Left ventricle myocardium superior (tissue), 1 donor: Measurements from ENCODE around the gene PLA2G4E. TPM values are rescaled to one million over a fixed set of nuclear protein-coding genes. Genes with fewer than 3 reads are reported as not detected.
A peak's percentile ranks its signal among the peaks of the same experiment; 100 is the strongest.

Experiments
- ATAC-seq: fragments of 200-7000 bp; cut with Tn5 transposase; one replicate; pipeline ENCODE4 v1.9.1; 2020; ENCODE audit warnings: mild to moderate bottlenecking, moderate library complexity
- DNase-seq: peaks from one replicate; pipeline ENCODE4 v3.0.0-alpha.2; 2020
- intact Hi-C: fragments of 100-400 bp; cut with micrococcal nuclease; formaldehyde crosslinking; loops from one replicate; pipeline ENCODE4 v1.11.0; 2022
- total RNA-seq: library from RNA; stranded (reverse); fragmentation: NEBNext Ultra II Directional; extraction: Animal tissue kit (Norgen Biotek cat#: 25700); gene quantifications from one replicate; pipeline ENCODE4 v1.2.1, GENCODE V29; 2021
- donor health status: DM: no; HTN: yes; CAD: no; lungs with severe emphysema.

PLA2G4E gene
- total RNA-seq, 1 donor from 2014 or later, result not detected

- intact Hi-C loops, result no loop called here
- ATAC-seq, result no peak
- DNase-seq, result no peak
Measured at GRCh38 chr15:41968701-41969100, 52.1 kb downstream of the PLA2G4E start.

DNA sequence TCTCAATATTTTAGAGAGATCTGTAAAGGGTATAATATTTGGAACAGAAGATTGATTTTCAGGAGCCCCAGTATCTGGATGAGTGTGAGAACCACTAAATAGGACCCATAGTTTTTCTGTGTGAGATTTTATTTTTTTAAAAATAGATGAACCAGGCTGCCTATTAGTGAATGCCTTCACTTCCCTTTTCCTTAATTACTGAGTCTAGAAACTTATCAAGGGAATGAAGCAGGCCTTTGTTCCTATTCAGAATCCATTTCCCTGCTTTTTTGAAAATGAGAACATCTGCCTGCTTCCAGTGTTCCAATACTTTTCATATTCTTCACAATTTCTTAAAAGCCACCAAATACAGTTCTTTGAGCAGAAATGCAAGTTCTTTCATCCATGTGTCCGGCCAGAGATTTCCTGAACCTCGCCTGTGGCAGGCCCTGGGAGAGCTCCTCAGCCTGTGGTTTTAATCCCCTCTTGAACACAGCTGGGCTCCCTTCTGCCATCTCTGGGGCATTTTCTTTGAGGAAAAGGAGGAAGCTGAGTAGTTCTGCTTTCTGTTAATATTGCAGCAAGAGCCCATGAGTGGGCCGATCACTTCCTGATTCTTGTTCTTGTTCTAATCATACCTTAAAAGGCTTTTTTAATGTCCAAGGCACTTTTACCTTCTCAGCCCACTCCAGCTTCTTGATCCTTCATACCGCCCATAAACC, 53.2 kb downstream of the PLA2G4E start:
- intact Hi-C loops, result no loop called here
- no peak for DNase-seq
- no peak for ATAC-seq

DNA sequence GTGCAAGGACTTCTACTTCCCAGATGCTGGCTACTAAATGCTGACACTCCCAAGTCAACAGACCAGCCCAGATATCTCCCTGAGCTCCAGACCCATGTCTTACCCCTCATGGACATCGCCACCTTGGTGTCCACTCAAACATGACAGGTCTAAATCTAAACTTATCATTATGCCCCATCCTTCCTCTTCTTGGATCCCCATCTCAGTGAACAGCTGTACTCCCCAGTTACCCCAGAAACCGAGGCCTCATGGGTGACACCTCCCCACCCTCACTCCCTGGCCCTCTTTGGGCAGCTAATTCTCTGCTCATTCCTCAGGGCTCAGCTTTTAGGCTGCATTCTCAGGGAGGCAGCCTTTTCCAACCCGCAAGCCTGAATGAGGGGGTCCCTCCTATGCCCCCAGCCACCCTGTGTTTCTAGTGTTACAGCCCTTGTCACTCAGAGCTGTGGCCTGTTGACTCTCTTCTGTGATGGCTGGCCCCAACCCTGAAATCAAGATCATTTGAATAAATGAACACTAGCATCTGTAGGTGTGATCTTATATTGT, 53.8 kb downstream of the PLA2G4E start:
- no peak for ATAC-seq
- intact Hi-C loops, result no loop called here
- no peak for DNase-seq

- intact Hi-C loops, result no loop called here
- DNase-seq, result no peak
- ATAC-seq, result peak; percentile 9
Measured at GRCh38 chr15:41966414-41966812, 54.4 kb downstream of the PLA2G4E start.

DNA sequence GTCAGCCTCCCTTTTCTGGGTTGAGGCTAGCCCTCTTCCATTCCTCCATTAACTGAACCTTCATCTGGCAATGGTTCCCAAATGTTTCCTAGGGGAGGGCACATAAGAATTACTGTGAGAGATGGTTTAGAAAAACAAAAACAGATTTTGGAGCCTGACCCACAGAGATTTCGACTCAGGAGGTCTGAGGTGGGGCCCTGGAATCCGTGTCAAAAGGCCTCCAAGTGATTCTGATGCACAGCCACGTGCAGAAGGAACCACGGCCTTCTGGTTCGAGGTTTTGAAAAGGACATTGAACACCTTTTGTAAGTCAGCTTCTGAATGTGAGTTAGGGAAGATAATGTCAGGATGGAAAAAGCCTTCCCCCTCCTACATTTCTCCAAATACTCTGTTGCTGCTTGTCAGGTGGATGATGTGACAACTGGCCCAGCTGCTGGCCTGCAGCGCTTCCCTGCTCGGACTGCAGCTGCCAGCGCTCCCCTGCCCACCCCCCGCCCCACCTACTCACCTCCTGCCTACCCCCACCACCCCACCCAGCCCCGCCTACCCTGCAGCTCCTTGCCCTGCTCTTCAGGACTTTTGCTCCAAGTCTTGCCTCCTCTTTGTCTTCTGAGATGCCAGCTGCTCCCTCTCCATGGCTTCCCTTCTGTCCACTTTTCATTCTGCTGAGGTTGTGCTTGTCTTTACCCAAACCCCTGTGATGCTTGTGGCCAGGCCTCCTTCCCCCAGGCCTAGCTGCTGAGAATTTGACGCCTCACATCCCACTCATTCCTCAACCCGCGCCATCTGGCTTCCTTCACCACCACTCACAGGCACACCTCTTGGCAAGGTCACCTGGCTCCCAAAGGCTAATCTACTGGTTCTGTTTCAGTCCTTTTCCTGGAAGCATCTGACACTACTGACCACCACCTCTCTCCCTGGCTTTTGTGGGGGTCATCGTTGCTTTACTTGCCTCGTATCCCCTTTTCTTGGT, 55.1 kb downstream of the PLA2G4E start:
- ATAC-seq (peak; percentile 83), DNase-seq (peak; percentile 82)
- intact Hi-C loops, result no loop called here

DNA sequence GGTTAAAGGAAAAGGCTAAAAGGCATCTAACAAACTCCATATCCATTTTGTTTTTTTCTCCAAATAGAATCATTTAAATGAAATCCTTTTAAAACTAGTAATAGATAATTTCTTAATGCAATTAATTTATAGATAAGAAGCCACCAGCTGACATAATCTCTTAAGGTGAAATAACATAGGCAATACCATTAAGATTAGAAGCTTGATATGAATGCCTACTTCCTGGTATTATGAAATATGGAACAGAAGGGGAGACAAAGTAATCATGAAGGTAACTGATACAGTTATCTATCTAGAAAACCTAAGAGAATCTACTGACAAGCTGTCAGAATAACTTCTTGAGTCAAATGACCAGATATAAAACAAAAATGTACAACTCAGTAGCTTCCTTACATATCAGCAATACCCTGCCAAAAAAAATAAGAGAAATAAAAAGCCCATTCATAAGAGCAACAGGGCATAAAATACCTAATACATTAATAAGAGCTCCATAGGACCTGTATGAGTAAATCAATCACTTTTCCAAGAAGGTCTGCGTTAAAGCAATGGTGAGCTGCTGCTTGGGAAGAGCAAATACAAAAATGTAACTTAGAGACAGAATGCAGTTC, 59.1 kb downstream of the PLA2G4E start:
- ATAC-seq, result no peak
- DNase-seq, result no peak
- intact Hi-C loops, result no loop called here

DNA sequence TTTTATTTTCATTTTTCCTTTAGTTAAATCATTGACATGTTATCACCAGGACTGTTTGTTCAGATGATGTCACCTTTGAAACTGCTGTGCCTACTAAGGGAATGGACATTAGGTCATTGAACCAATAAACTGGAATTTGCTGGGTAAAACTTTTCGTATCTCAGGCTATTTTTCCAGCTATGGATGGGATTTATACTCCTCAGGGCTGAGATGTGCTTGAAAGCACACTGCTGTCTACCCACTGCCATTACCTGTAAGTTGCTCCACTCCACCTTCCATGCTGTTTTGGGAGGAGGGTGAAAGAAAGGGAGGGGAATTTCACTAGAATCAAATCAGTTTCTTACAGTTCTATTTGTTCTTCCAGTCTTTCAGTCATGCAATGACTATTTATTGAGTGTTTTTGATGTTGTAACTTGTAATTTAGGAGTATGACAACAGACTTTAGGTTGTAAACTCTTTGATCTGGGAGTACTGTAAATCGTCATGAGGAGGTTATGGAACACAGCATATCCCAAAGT, 59.8 kb downstream of the PLA2G4E start:
- intact Hi-C loops, result no loop called here
- ATAC-seq, result no peak
- no peak for DNase-seq

- peak; percentile 52 for ATAC-seq
- no peak for DNase-seq
Measured at GRCh38 chr15:41958002-41958420, 62.8 kb downstream of the PLA2G4E start.

GRCh38 chr15:41957021-41957897, 63.6 kb downstream of the PLA2G4E start:
- intact Hi-C loops, result no loop called here
- ATAC-seq, result peak; percentile 46
- no peak for DNase-seq

More at GRCh38 chr15:41958002-41958420, 62.8 kb downstream of the PLA2G4E start:
- intact Hi-C loops, result no loop called here

GRCh38 chr15:41955807-41956525, 64.9 kb downstream of the PLA2G4E start:
- intact Hi-C loops, result no loop called here
- DNase-seq, result no peak
- ATAC-seq, result peak; percentile 72

DNA sequence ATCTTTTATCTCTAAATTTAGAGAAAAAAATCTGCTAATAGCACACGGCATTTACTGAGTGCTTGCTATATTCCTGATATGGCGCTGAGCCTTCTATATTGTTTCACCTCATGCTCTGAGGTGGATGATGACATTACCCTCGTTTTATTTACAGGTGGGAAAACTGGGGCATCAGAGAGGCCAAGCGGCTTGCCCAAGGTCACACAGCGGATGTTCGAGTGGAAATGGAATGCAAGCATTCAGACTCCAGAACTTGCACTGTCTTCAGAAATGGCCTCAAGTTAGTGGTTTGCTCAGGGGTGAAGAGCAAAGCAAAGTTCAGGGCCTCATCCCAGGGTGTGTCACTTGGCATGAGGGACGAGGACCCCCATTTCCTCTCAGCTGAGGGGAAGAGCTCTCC, 65.7 kb downstream of the PLA2G4E start:
- intact Hi-C loops, result no loop called here
- DNase-seq (no peak), ATAC-seq (no peak)

DNA sequence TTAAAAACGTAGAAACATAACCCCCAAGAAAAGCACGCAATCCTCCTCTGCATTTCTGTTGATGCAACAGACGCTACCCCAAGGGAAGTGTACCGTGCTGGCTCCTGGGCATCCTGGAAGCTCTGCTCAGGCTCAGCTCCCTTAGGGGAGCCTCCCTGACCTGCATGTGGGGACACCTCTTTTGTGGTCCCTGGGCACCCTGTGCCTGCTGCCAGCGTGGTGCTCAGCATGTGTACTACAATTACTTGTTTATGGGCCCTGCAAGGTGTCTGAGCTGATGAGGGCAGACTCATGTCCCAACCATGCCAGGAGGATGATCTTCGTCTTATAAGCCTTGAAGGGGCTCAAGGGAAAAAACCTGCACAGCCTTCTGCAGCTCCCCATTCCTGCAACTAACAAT, 66.8 kb downstream of the PLA2G4E start:
- no peak for ATAC-seq
- intact Hi-C loops, result no loop called here
- DNase-seq, result no peak

DNA sequence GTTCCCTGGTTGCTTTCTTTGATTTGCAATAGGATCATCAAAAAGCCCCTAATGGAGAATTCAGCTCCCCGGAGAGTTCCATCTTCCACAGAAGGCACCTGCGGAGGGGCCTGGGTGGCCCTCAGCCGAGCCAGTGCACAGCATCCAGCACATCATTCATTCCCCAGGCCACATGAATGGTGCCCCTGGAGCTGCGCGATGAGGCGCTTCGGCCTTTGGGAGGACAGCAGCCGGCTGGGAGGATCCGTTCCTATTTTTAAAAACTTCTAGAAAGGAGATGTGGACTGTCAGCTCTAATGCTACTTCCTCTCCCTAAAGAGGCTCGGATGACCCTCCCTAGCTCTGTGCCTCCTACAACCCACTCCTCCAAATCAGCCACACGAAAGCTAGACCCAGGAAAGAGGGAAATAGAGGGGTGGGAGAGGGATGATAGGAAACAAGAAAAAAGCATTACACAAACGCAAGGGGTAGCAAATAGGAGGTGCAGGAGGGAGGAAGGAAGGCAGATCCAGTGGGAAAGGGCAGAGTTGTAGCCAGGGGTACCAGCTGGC, 68.8 kb downstream of the PLA2G4E start:
- DNase-seq (no peak), ATAC-seq (no peak)
- intact Hi-C loops, result no loop called here

DNA sequence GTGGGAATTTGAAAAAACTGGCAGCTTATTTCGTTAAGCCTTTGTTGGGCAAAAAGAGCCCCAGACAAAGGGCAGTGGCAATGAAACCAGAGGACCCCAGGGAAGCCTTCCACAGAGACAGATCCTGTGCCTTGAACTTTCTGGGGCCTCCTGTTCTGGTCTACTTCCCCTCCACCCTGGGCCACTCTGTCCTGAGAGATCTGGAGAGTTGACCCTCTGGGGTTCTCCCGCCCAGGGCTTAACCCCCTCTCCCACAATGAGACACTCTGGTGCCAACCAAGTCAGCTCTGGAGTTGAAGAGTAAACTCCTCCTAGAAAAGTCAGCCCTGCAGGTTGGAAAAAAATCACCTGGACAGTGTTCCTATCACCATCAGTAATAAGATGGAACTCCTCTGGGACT, 69.3 kb downstream of the PLA2G4E start:
- DNase-seq (no peak), ATAC-seq (no peak)
- intact Hi-C loops, result no loop called here

- DNase-seq (no peak), ATAC-seq (peak; percentile 26)
- intact Hi-C loops, result no loop called here
Measured at GRCh38 chr15:41950489-41950888, 70.4 kb downstream of the PLA2G4E start.

DNA sequence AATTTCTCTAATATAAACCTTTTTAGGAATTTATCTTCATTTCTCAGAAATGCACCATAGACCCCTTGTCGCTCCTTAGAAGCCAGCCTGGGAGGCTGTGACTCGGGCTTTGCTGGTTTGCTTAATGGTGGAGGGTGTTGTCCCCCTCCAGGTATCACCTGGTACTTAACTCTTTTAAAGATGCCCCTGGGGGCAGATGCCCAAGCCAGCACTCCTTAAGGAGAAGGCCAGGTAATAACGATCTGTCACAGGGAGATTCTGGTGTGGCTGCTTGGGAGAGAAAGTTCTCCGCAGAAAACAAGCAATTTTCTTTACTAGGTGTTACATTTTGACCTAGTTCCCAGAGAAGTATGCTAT, 70.7 kb downstream of the PLA2G4E start:
- intact Hi-C loops, result no loop called here
- ATAC-seq, result no peak
- no peak for DNase-seq

DNA sequence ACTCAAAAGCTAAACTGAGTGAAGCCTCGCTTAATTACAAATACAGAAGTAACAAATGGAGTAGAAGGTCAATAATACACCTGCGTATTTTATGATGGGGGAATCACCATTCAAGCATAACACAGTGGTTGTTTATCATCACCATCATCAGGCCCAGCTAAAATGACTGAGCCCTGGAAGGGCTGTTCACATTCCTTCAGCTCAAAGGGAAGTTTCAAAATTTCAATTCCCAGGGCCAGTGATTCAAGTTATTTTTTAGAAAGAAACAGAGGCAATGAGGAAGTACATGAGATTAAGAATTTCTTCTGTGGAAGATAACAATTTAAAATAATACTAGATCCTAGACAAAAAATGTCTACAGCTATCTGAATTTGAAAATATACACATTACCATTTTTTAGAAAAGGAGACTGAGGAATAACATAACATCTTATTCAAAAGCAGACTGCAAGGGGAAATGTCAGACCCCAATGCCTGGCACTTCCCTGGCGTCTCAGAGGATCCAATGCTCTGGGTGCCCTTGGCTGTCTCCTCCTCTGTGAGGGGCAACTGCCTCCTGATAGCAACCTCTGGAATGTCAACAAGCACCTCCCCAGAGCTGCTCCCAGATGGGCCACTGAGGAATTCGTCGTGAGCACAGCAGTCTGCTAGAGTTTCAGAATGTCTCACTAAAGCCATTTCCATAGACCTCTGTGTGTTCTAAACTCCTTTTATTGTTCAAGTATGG, 71.3 kb downstream of the PLA2G4E start:
- intact Hi-C loops, result no loop called here

More for the DNA sequence above, 71.3 kb downstream of the PLA2G4E start:
- ATAC-seq (no peak), DNase-seq (no peak)
